Measurements from ENCODE around the gene NRL.
A peak's percentile ranks its signal among the peaks of the same experiment; 100 is the strongest.
"Not testable (repeated sequence)": the region's sequence is repeated elsewhere in the genome, so short reads cannot be mapped to it uniquely, and the experiment has no call there.

Gene NRL

DNA sequence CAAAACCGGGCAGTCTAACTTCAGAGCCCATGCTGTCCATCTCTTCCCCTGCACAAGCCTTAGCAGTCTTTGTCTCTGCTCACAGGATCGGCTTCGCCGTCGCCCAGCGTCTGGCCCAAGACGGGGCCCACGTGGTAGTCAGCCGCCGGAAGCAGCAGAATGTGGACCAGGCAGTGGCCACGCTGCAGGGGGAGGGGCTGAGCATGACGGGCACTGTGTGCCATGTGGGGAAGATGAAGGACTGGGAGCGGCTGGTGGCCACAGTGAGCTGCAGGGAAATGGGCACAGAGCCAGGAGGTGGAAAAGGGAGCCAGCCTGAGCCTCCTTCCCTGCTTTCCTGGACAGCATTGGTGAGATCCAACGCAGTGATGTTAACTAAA lies 77.1 kb downstream of the NRL start:
- H3K4me3 Mint-ChIP-seq, result peak overlapping the region in 1 of 2 donors; percentile 93
- H3K27me3 Mint-ChIP-seq, result peaks cover 0 to 14% of the 10 kb centered on the region in 2 donors
- H3K27ac Mint-ChIP-seq, result no peak overlapping the region
- no peak for DNase-seq
- no peaks in the 10 kb centered on the region for H3K9me3 Mint-ChIP-seq
- H3K4me1 Mint-ChIP-seq (ENCODE audit: low read depth in 2 of 2), result peaks cover 9 to 14% of the 10 kb centered on the region in 2 donors
- no peak for ATAC-seq (replicated peaks)
- H3K36me3 Mint-ChIP-seq (ENCODE audit: insufficient read depth), result peaks cover 6% of the 10 kb centered on the region

DNA sequence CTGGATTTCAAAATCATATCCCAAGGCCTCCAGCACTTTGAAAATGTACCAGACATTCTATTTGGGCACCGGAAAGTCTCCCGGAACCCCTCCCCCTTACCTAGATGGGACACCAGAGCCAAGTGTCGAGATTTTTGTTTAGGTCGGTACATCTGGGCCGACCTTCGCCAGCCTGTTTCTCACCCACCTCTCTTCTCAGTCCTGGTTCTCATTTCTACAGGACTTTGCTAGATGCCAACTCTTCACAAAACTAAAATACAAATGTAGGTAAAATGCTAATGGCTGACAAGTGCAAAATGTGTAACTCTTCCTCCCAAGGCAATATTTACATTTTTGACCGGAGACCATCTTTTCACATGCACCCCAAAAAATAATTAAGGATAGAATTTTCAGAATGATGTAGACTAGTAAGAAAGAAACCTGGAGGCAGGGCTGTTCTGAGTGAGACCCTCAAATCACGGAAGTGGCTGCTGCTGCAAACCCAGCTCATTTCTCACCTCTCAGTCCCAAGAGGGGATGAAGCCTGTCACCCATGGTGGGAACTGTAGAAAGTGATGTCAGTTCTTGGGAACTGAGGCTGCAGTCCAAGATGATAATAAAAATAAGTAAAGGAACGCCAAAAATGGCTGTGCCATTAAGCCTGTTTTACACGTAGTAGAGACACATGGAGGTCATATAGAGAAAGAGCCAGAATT lies 77.6 kb downstream of the NRL start:
- ATAC-seq (replicated peaks), result not testable (repeated sequence)
- H3K27ac Mint-ChIP-seq, result peak overlapping the region; percentile 86 to 89

DNA sequence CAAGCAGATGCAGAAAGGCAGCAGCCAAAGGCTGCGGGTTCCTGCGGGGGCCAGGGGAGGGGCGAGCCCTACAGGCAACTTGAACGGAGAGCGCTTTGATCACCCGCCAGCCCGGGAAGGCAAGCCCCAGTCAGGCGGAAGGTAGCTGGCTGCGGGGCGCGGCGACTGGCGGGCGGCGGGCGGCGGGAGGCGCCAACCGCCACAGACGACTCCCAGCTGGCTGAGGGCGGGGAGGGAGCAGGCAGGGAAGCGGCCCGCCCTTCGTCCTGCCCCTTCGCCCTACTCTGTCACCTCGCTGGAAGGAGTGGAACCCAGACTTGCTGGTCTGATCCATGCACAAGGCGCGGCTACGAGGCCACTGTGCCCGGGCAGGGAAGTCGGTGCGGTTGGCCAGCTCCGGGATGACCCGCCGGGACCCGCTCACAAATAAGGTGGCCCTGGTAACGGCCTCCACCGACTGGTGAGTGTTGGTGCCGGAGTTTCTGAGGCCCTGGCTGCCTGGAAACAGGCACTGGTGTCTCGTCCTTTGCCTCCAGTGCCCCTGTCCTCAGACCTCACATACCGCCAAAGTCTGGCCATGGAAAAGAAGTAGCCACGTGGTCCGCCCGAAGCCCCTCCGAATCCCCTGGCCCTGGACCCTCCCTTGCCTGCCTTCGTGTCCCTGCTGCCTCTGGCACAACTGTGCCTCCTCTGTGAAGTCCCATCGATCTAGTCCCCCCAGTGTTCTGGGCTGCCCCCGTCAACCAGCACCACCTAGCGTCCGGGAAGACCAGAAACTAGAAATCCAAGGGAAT lies 78.4 kb downstream of the NRL start:
- H3K4me1 Mint-ChIP-seq (ENCODE audit: low read depth in 2 of 2), result peaks cover 9 to 14% of the 10 kb centered on the region in 2 donors
- H3K9me3 Mint-ChIP-seq, result no peaks in the 10 kb centered on the region
- peaks cover 11% of the 10 kb centered on the region for H3K36me3 Mint-ChIP-seq (ENCODE audit: insufficient read depth)
- peak overlapping the region; percentile 93 to 95 for H3K4me3 Mint-ChIP-seq
- peaks cover 0 to 2% of the 10 kb centered on the region in 2 donors for H3K27me3 Mint-ChIP-seq
- DNase-seq, result peak; percentile 45 to 56 (median 47)
- ATAC-seq (replicated peaks), result peak; percentile 84
- peak overlapping the region; percentile 86 to 89 for H3K27ac Mint-ChIP-seq

More for the DNA sequence above, 77.6 kb downstream of the NRL start:
- H3K4me1 Mint-ChIP-seq (ENCODE audit: low read depth in 2 of 2), result peaks cover 9 to 14% of the 10 kb centered on the region in 2 donors
- peaks cover 10% of the 10 kb centered on the region for H3K36me3 Mint-ChIP-seq (ENCODE audit: insufficient read depth)
- peak overlapping the region; percentile 93 to 95 for H3K4me3 Mint-ChIP-seq
- not testable (repeated sequence) for DNase-seq, H3K27me3 Mint-ChIP-seq, H3K9me3 Mint-ChIP-seq

DNA sequence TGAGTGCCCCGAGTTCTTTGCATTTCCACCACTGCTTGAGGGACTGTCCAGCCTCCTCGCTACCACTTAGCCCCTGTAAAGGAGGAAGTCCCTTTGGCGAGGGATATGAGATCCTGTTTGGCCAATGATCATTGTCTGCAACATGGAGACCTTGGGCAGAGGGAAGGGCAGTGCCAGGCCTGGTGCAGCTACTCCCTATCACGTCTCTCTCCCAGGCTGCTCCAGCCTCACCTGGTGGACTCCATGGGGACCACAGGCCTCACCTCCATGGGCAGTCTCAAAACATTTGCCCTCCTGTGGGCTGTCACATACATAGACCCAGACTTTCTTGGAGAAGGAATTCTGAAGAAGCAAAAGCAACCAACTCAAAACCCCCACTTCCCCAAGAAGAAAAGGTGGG lies 79.0 kb downstream of the NRL start:
- Mint-ChIP-seq H3K4me1 (ENCODE audit: low read depth in 2 of 2) (peaks cover 9 to 14% of the 10 kb centered on the region in 2 donors), H3K36me3 (ENCODE audit: insufficient read depth) (peaks cover 11% of the 10 kb centered on the region)

DNA sequence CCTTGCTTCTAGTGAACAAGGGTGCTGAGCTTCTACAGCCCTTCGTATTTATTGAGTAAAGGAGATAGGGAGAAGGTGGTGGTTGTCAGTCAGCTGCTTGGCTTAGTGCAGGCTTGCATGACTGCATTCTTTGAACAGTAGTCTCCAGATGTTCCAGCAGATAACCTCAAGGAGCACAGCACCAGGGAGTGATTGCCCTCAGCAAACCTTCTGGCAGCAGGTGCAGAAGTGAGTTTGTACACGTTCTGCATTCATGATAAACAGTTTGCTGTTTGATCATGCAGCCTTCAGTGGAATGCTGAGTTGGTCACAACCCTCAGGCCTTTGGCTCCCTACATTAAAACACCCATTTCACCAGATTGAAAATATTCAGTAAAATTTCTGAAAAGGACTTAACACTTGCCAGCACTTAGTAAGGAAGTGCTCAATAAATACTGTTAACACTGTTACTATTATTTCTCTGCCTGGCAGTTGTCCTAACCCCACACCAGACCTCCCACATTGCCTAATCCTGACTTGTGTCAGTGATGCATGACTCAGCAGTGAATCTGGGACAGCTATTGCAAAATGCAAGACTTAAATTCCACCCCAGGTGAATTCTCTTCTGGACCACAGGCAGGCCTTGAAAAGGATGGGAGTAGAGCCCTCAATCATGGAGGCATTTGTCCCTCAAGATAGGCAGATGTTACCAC lies 81.9 kb downstream of the NRL start:
- Mint-ChIP-seq H3K9me3 (no peaks in the 10 kb centered on the region), H3K27ac (no peak overlapping the region), H3K4me1 (ENCODE audit: low read depth in 2 of 2) (peaks cover 9 to 14% of the 10 kb centered on the region in 2 donors), H3K4me3 (no peak overlapping the region), H3K36me3 (ENCODE audit: insufficient read depth) (peaks cover 11% of the 10 kb centered on the region), H3K27me3 (peaks cover 0 to 3% of the 10 kb centered on the region in 2 donors)
- no peak for DNase-seq
- no peak for ATAC-seq (replicated peaks)

More for the DNA sequence above, 79.0 kb downstream of the NRL start:
- not testable (repeated sequence) for ATAC-seq (replicated peaks); DNase-seq; H3K27me3 Mint-ChIP-seq; H3K9me3 Mint-ChIP-seq
- peak overlapping the region; percentile 74 to 89 for H3K27ac Mint-ChIP-seq
- H3K4me3 Mint-ChIP-seq, result peak overlapping the region; percentile 93 to 95

DNA sequence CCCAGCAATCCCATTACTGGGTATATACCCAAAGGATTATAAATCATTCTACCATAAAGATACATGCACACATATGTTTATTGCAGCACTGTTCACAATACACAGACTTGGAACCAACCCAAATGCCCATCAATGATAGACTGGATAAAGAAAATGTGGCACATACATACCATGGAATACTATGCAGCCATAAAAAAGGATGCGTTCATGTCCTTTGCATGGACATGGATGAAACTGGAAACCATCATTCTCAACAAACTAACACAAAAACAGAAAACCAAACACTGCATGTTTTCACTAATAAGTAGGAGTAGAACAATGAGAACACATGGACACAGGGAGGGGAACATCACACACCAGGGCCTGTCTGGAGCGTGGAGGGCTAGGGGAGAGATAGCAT lies 83.4 kb downstream of the NRL start:
- H3K27ac Mint-ChIP-seq; ATAC-seq (replicated peaks); DNase-seq; H3K4me3 Mint-ChIP-seq; H3K4me1 Mint-ChIP-seq (ENCODE audit: low read depth in 2 of 2); H3K36me3 Mint-ChIP-seq (ENCODE audit: insufficient read depth); H3K9me3 Mint-ChIP-seq: not testable (repeated sequence)
- H3K27me3 Mint-ChIP-seq, result peaks cover 4 to 13% of the 10 kb centered on the region in 2 donors

DNA sequence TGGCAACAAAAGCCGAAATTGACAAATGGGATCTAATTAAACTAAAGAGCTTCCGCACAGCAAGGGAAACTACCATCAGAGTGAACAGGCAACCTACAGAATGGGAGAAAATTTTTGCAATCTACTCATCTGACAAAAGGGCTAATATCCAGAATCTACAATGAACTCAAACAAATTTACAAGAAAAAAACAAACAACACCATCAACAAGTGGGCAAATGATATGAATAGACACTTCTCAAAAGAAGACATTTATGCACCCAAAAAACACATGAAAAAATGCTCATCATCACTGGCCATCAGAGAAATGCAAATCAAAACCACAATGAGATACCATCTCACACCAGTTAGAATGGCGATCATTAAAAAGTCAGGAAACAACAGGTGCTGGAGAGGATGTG lies 85.1 kb downstream of the NRL start:
- H3K4me3 Mint-ChIP-seq; DNase-seq; H3K36me3 Mint-ChIP-seq (ENCODE audit: insufficient read depth); H3K4me1 Mint-ChIP-seq (ENCODE audit: low read depth in 2 of 2); H3K9me3 Mint-ChIP-seq; H3K27ac Mint-ChIP-seq; ATAC-seq (replicated peaks): not testable (repeated sequence)
- peaks cover 4 to 20% of the 10 kb centered on the region in 2 donors for H3K27me3 Mint-ChIP-seq
